Caco-2 (cell line): ENCODE data around the gene LBHD2. TPM values are rescaled to one million over a fixed set of nuclear protein-coding genes. Genes with fewer than 3 reads are reported as not detected.

Source experiments
- BruUV-seq: library from RNA; stranded (reverse); fragments of 400-500 nt; replicated peaks from 2 replicates; lab custom pipeline; 2021; lab: Mats Ljungman, UMichigan
- CTCF ChIA-PET: fragments of 300-600 bp; sonication (Branson Sonifier 250); formaldehyde crosslinking; loops from one replicate; lab custom pipeline; 2022; ENCODE audit warnings: antibody characterized with exemption; lab: Charles Lee
- POLR2A ChIA-PET: fragments of 300-600 bp; sonication (Branson Sonifier 250); formaldehyde crosslinking; loops from one replicate; lab custom pipeline; 2022; ENCODE audit warnings: antibody characterized with exemption; lab: Charles Lee
- DNase-seq, 2 experiments: peaks; one replicate each; pipeline versions ENCODE4 v3.0.0 to v3.0.0-alpha.2; 2020 to 2022
- H3K27me3 ChIP-seq: replicated peaks from 2 replicates; pipeline ENCODE4 v1.6.0; 2011; ENCODE audit warnings: low read length; ENCODE audit not compliant: control insufficient read depth, insufficient read depth
- H3K36me3 ChIP-seq: 2 replicates; pipeline ENCODE4 v1.5.1; 2011; ENCODE audit warnings: low read length; ENCODE audit not compliant: control insufficient read depth, insufficient read depth
- H3K4me1 ChIP-seq: fragments of 250-450 bp; sonication (Bioruptor Pico); 2 replicates; pipeline ENCODE4 v1.5.1; 2020; ENCODE audit warnings: mild to moderate bottlenecking
- H3K4me3 ChIP-seq: 2 replicates; pipeline ENCODE4 v1.5.1; 2011; ENCODE audit warnings: low read depth, mild to moderate bottlenecking, control low read depth, low read length
- H3K9me3 ChIP-seq: fragments of 250-450 bp; sonication (Bioruptor Pico); 2 replicates; pipeline ENCODE4 v1.5.1; 2020; ENCODE audit warnings: mild to moderate bottlenecking, moderate library complexity
- H3K27ac Mint-ChIP-seq: one replicate; pipeline ENCODE4 v1.8.0; 2022; ENCODE audit warnings: mixed read lengths; ENCODE audit not compliant: unreplicated experiment
- H3K27me3 Mint-ChIP-seq: one replicate; pipeline ENCODE4 v1.8.0; 2022; ENCODE audit warnings: mixed read lengths; ENCODE audit not compliant: insufficient read depth, unreplicated experiment
- H3K36me3 Mint-ChIP-seq: one replicate; pipeline ENCODE4 v1.8.0; 2022; ENCODE audit warnings: mild to moderate bottlenecking, mixed read lengths; ENCODE audit not compliant: insufficient read depth, unreplicated experiment
- H3K4me1 Mint-ChIP-seq: one replicate; pipeline ENCODE4 v1.8.0; 2022; ENCODE audit warnings: low read depth, mixed read lengths; ENCODE audit not compliant: unreplicated experiment
- H3K4me3 Mint-ChIP-seq: one replicate; pipeline ENCODE4 v1.8.0; 2022; ENCODE audit warnings: mild to moderate bottlenecking, moderate library complexity, mixed read lengths; ENCODE audit not compliant: unreplicated experiment
- H3K9me3 Mint-ChIP-seq: one replicate; pipeline ENCODE4 v1.8.0; 2022; ENCODE audit warnings: mixed read lengths; ENCODE audit not compliant: unreplicated experiment
- intact Hi-C: fragments of 100-400 bp; cut with micrococcal nuclease; formaldehyde crosslinking; loops from one replicate; pipeline ENCODE4 v1.10.0; 2022; ENCODE audit not compliant: unreplicated experiment
- total RNA-seq: library from RNA; stranded (reverse); gene quantifications from 2 replicates; pipeline ENCODE4 v1.2.3, GENCODE V29; 2022
- TF ChIP-seq, protein P1 (sequence below), 2 experiments: fragments of 200-600 bp in 1 of 2; IDR thresholded peaks; 1 replicate in 1 of 2; 2 replicates in 1 of 2; pipeline versions ENCODE4 v1.5.1 to v1.8.0; 2011 to 2022; ENCODE audit warnings: antibody characterized with exemption in 1 of 2, control low read depth in 1 of 2, inconsistent platforms in 1 of 2, low read depth in 1 of 2, low read length in 1 of 2, mild to moderate bottlenecking in 1 of 2, moderate library complexity in 1 of 2; ENCODE audit not compliant: insufficient read depth in 1 of 2, severe bottlenecking in 1 of 2, unreplicated experiment in 1 of 2

The LBHD2 gene
- total RNA-seq, 1 experiment from 2014 or later = not detected

DNA sequence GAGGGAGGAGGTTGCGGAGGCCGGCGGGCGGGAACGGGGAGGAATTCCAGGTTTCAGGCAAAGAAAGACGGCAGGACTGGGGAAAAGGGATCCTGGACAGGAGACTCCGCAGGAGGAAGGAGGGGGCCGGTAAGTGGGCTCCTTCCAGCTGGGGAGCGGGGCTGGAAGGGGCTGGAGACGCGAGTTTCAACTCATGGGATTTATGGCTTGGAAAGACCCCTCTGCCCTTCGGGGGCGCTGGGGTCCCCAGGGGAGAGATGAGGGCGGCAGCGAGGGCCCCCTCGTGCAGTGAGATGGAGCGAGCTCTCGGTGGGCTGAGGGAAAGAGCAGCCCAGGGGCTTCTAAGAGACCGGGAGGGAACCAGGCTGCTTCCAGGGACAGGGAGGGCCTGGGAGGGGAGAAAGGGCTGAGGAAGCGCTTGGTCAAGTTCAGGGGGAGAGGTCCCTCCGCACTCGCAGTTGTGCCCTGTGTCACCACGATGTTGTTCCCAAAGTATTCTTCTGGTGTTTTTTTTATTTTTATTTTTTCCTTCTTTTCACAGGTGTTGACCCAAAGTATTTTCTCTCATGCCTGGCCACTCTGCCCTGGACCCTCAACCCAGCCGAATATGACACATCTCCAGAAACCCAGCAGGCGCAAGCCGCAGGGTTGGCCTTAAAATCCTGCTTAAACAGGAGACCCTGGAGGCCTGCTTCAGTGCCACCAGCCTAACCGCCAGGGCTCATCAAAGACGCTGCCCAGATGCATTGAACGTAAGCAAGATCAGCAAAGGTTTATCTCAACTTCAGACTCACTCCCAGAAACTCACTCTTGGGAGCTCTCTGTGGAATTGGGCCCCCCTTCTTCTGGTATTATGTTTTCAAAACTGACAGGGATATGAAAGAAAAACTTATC, 55.4 kb downstream of the LBHD2 start:
- Histone ChIP-seq H3K4me3 (no peak overlapping the region), H3K36me3 (no peaks in the 10 kb centered on the region), H3K9me3 (no peaks in the 10 kb centered on the region), H3K4me1 (peaks cover 5% of the 10 kb centered on the region; the same call in 1 of the 2 replicates), H3K27me3 (no peaks in the 10 kb centered on the region)
- Mint-ChIP-seq H3K4me3 (no peak overlapping the region), H3K27ac (no peak overlapping the region), H3K4me1 (peaks cover 17% of the 10 kb centered on the region), H3K36me3 (no peaks in the 10 kb centered on the region), H3K9me3 (no peaks in the 10 kb centered on the region), H3K27me3 (no peaks in the 10 kb centered on the region)
- intact Hi-C loops = loop anchor here (5.0 kb wide), 1 partner anchor 48 kb away; no protein-coding TSS in a partner anchor
- ChIA-PET CTCF (interaction anchor here (0.7 kb wide), 2 partner anchors 48 to 148 kb away, joined by 3 read pairs; no protein-coding TSS in a partner anchor), POLR2A (no interaction called here)
- TF ChIP-seq, protein P1, sequence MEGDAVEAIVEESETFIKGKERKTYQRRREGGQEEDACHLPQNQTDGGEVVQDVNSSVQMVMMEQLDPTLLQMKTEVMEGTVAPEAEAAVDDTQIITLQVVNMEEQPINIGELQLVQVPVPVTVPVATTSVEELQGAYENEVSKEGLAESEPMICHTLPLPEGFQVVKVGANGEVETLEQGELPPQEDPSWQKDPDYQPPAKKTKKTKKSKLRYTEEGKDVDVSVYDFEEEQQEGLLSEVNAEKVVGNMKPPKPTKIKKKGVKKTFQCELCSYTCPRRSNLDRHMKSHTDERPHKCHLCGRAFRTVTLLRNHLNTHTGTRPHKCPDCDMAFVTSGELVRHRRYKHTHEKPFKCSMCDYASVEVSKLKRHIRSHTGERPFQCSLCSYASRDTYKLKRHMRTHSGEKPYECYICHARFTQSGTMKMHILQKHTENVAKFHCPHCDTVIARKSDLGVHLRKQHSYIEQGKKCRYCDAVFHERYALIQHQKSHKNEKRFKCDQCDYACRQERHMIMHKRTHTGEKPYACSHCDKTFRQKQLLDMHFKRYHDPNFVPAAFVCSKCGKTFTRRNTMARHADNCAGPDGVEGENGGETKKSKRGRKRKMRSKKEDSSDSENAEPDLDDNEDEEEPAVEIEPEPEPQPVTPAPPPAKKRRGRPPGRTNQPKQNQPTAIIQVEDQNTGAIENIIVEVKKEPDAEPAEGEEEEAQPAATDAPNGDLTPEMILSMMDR (IDR thresholded peaks at IDR 0.05; ENCODE audit: insufficient read depth in 1 of 2, low read depth in 1 of 2, low read length in 1 of 2, severe bottlenecking in 1 of 2, unreplicated experiment in 1 of 2) = no peak
- BruUV-seq = no TSS peak
- no peak for DNase-seq

Other genes with a start within 250 kb of the LBHD2 start
- gene AMN, start 161.5 kb upstream of the LBHD2 start, total RNA-seq = 70.7 TPM in 2 replicates
- 55.1 and 60.0 TPM in 2 replicates for gene CDC42BPB, start 26.7 kb upstream of the LBHD2 start, total RNA-seq
- gene EXOC3L4, start 10.5 kb downstream of the LBHD2 start, total RNA-seq = 6.3 and 6.7 TPM in 2 replicates
- 7.9 and 8.1 TPM in 2 replicates for gene TNFAIP2, start 39.3 kb downstream of the LBHD2 start, total RNA-seq